GM12878 (cell line): Measurements from ENCODE around the gene CXCR6. TPM values are rescaled to one million over a fixed set of nuclear protein-coding genes. Genes with fewer than 3 reads are reported as not detected.

ENCODE experiments used
- ASH2L ChIP-seq: fragments of 300-600, 200-600 bp; sonication (generic); IDR thresholded peaks from 2 replicates; pipeline ENCODE4 v1.6.1; 2017; ENCODE audit warnings: low read depth, mild to moderate bottlenecking, borderline replicate concordance
- BRCA1 ChIP-seq: IDR thresholded peaks from 2 replicates; pipeline ENCODE4 v1.6.1; 2011; ENCODE audit warnings: low read depth, low read length, improper control_type of control experiment
- NFYA ChIP-seq: IDR thresholded peaks from 2 replicates; pipeline ENCODE4 v1.6.1; 2011; ENCODE audit warnings: low read depth, mild to moderate bottlenecking, low read length, improper control_type of control experiment, borderline replicate concordance
- SMAD1 ChIP-seq: fragments of 450-650 bp; IDR thresholded peaks from 2 replicates; pipeline ENCODE4 v1.6.1; 2018; ENCODE audit warnings: mild to moderate bottlenecking, low read depth; ENCODE audit not compliant: partially characterized antibody
- SREBF1 ChIP-seq: IDR thresholded peaks from 2 replicates; pipeline ENCODE4 v1.6.1; 2012; ENCODE audit warnings: mild to moderate bottlenecking, low read length
- SRF ChIP-seq, 2 experiments: IDR thresholded peaks; 2 replicates each; pipeline ENCODE4 v1.6.1; 2011; ENCODE audit warnings: low read depth in 2 of 2, low read length in 2 of 2, mild to moderate bottlenecking in 1 of 2, moderate library complexity in 1 of 2
- SUPT20H ChIP-seq: IDR thresholded peaks from 2 replicates; pipeline ENCODE4 v1.6.1; 2011; ENCODE audit warnings: low read depth, mild to moderate bottlenecking, low read length, moderate library complexity, borderline replicate concordance; ENCODE audit not compliant: control insufficient read depth
- TBL1XR1 ChIP-seq: IDR thresholded peaks from 2 replicates; pipeline ENCODE4 v1.6.1; 2012; ENCODE audit warnings: low read depth, low read length, improper control_type of control experiment
- polyA plus RNA-seq, 11 experiments: library from polyadenylated mRNA; depleted of rRNA in 4 of 11; unstranded in 6 of 11; stranded (reverse) in 5 of 11; fragments of >200 nt; fragmentation: Nextera tagmentation in 4 of 11; fragmentation: Illumina TruSeq in 1 of 11; extraction: Ambion mirVana in 4 of 11; extraction: Trizol in 1 of 11; gene quantifications; 1 replicate in 1 of 11; 2 replicates in 10 of 11; pipeline versions ENCODE4 v1.2.1 to v1.2.3, GENCODE V29; 2011 to 2016; ENCODE audit warnings: inconsistent platforms in 2 of 11, missing spikeins in 2 of 11, low read depth in 1 of 11
- total RNA-seq, 4 experiments: library from RNA; depleted of rRNA in 3 of 4; stranded (reverse); fragments of >200 nt in 3 of 4; fragmentation: Illumina TruSeq in 1 of 4; extraction: Trizol in 1 of 4; gene quantifications; 2 replicates each; pipeline versions ENCODE4 v1.2.1 to v1.2.3, GENCODE V29; 2013 to 2021
- TF ChIP-seq, protein P1 (sequence below): fragments of 450-650 bp; IDR thresholded peaks from 2 replicates; pipeline ENCODE4 v1.6.1; 2016; ENCODE audit warnings: mild to moderate bottlenecking
- TF ChIP-seq, protein P2 (sequence below): IDR thresholded peaks from 2 replicates; pipeline ENCODE4 v1.6.1; 2011; ENCODE audit warnings: low read depth, low read length, improper control_type of control experiment, borderline replicate concordance
- TF ChIP-seq, protein P3 (sequence below): IDR thresholded peaks from 2 replicates; pipeline ENCODE4 v1.6.1; 2012; ENCODE audit warnings: improper control_type of control experiment, low read depth, low read length; ENCODE audit not compliant: insufficient replicate concordance
- TF ChIP-seq, protein P4 (sequence below): fragments of 450-650 bp; IDR thresholded peaks from 2 replicates; pipeline ENCODE4 v1.6.1; 2017; ENCODE audit warnings: antibody characterized with exemption, mild to moderate bottlenecking, moderate library complexity

CXCR6 gene
- total and polyA plus RNA-seq, 10 of the 15 experiments (the other 5 are each of a cell fraction or from before 2014, with no cell fraction given) = 0.04 to 0.20 (median 0.12) TPM; not detected in 5

DNA sequence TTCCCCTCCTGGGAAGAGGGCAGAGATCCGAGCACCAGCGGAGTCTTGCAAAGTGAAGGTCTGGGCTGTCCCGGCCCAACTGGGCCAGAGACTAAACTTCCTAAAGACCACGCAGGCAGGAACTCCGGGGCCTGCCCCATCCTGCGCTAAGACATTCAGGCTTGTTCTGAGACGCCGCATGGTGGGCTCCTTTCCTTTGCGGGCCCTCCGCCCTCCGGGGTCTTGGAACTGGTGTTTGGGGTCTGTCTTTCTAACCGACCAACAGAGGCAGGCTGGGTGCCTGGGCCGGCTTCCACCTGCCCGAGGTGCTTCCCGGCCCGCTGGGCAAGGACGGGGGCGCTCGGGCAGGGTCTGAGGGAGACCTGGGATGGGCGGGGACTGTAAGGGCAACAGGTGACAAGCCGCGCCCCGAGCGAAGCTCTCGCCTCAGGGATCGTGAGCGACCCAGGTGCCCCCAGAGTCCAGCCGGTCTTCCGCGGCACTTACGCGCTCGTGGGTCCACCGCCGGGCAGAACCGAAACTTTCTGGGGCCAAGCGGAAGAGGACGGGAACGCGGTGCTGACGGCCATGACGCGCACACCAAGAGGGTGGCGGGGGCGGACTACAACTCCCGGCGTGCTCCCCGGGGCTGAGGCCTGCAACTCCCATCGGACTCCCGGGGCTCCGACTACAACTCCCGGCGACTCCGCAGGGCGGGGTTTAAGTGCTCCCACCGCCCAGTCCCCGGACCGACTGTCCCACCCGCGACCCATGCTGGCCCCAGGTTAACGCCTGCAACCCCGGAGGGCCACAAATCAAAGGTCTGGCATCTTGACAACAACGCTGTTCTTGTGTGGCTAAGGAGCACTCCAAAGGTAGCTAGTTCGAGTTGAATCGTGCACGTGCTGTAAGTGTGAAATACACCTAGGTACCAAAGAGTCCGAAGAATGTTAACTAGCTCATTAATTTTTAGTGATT is 52.2 kb downstream of the CXCR6 start, which contains the start of gene FYCO1 (continued):
- no peak for TF ChIP-seq SUPT20H
- no peak for TF ChIP-seq NFYA
- TF ChIP-seq, protein P1, sequence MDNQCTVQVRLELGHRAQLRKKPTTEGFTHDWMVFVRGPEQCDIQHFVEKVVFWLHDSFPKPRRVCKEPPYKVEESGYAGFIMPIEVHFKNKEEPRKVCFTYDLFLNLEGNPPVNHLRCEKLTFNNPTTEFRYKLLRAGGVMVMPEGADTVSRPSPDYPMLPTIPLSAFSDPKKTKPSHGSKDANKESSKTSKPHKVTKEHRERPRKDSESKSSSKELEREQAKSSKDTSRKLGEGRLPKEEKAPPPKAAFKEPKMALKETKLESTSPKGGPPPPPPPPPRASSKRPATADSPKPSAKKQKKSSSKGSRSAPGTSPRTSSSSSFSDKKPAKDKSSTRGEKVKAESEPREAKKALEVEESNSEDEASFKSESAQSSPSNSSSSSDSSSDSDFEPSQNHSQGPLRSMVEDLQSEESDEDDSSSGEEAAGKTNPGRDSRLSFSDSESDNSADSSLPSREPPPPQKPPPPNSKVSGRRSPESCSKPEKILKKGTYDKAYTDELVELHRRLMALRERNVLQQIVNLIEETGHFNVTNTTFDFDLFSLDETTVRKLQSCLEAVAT = peak; percentile 92; the same call in 1 of the 2 replicates
- TF ChIP-seq SREBF1 = peak; percentile 54
- TF ChIP-seq SRF (IDR thresholded peaks at IDR 0.05; ENCODE audit: low read depth in 2 of 2, low read length in 2 of 2) = no peak
- no peak for TF ChIP-seq BRCA1
- TF ChIP-seq, protein P2, sequence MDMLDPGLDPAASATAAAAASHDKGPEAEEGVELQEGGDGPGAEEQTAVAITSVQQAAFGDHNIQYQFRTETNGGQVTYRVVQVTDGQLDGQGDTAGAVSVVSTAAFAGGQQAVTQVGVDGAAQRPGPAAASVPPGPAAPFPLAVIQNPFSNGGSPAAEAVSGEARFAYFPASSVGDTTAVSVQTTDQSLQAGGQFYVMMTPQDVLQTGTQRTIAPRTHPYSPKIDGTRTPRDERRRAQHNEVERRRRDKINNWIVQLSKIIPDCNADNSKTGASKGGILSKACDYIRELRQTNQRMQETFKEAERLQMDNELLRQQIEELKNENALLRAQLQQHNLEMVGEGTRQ = no peak
- TF ChIP-seq TBL1XR1 = peak; percentile 63; the same call in 1 of the 2 replicates
- no peak for TF ChIP-seq SMAD1
- TF ChIP-seq, protein P3, sequence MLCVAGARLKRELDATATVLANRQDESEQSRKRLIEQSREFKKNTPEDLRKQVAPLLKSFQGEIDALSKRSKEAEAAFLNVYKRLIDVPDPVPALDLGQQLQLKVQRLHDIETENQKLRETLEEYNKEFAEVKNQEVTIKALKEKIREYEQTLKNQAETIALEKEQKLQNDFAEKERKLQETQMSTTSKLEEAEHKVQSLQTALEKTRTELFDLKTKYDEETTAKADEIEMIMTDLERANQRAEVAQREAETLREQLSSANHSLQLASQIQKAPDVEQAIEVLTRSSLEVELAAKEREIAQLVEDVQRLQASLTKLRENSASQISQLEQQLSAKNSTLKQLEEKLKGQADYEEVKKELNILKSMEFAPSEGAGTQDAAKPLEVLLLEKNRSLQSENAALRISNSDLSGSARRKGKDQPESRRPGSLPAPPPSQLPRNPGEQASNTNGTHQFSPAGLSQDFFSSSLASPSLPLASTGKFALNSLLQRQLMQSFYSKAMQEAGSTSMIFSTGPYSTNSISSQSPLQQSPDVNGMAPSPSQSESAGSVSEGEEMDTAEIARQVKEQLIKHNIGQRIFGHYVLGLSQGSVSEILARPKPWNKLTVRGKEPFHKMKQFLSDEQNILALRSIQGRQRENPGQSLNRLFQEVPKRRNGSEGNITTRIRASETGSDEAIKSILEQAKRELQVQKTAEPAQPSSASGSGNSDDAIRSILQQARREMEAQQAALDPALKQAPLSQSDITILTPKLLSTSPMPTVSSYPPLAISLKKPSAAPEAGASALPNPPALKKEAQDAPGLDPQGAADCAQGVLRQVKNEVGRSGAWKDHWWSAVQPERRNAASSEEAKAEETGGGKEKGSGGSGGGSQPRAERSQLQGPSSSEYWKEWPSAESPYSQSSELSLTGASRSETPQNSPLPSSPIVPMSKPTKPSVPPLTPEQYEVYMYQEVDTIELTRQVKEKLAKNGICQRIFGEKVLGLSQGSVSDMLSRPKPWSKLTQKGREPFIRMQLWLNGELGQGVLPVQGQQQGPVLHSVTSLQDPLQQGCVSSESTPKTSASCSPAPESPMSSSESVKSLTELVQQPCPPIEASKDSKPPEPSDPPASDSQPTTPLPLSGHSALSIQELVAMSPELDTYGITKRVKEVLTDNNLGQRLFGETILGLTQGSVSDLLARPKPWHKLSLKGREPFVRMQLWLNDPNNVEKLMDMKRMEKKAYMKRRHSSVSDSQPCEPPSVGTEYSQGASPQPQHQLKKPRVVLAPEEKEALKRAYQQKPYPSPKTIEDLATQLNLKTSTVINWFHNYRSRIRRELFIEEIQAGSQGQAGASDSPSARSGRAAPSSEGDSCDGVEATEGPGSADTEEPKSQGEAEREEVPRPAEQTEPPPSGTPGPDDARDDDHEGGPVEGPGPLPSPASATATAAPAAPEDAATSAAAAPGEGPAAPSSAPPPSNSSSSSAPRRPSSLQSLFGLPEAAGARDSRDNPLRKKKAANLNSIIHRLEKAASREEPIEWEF = no peak
- TF ChIP-seq, protein P4, sequence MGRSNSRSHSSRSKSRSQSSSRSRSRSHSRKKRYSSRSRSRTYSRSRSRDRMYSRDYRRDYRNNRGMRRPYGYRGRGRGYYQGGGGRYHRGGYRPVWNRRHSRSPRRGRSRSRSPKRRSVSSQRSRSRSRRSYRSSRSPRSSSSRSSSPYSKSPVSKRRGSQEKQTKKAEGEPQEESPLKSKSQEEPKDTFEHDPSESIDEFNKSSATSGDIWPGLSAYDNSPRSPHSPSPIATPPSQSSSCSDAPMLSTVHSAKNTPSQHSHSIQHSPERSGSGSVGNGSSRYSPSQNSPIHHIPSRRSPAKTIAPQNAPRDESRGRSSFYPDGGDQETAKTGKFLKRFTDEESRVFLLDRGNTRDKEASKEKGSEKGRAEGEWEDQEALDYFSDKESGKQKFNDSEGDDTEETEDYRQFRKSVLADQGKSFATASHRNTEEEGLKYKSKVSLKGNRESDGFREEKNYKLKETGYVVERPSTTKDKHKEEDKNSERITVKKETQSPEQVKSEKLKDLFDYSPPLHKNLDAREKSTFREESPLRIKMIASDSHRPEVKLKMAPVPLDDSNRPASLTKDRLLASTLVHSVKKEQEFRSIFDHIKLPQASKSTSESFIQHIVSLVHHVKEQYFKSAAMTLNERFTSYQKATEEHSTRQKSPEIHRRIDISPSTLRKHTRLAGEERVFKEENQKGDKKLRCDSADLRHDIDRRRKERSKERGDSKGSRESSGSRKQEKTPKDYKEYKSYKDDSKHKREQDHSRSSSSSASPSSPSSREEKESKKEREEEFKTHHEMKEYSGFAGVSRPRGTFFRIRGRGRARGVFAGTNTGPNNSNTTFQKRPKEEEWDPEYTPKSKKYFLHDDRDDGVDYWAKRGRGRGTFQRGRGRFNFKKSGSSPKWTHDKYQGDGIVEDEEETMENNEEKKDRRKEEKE = no peak
- no peak for TF ChIP-seq ASH2L
